HepG2 (cell line): ENCODE data around the gene CLIC4. TPM values are rescaled to one million over a fixed set of nuclear protein-coding genes. Genes with fewer than 3 reads are reported as not detected.

ENCODE experiments used
- MAFG ChIP-seq: sonication (generic); formaldehyde crosslinking; IDR thresholded peaks from 2 replicates; pipeline ENCODE4 v1.5.1; 2020; ENCODE audit warnings: mild to moderate bottlenecking, missing genetic modification reagents
- MYC ChIP-seq: sonication (generic); formaldehyde crosslinking; IDR thresholded peaks from 2 replicates; pipeline ENCODE4 v1.9.0; 2021; ENCODE audit warnings: missing genetic modification reagents, borderline replicate concordance
- TMF1 ChIP-seq: sonication (generic); formaldehyde crosslinking; IDR thresholded peaks from 2 replicates; pipeline ENCODE4 v1.8.1; 2022; ENCODE audit warnings: low read depth, missing genetic modification reagents
- polyA plus RNA-seq, 8 experiments: library from polyadenylated mRNA; depleted of rRNA in 3 of 8; stranded (reverse) in 7 of 8; unstranded in 1 of 8; fragments of >200 nt; fragmentation: Illumina TruSeq in 4 of 8; extraction: Trizol in 4 of 8; gene quantifications; 2 replicates each; pipeline versions ENCODE4 v1.2.1 to v1.2.3, GENCODE V29; 2011 to 2016; ENCODE audit warnings: low read depth in 4 of 8, missing spikeins in 1 of 8, mixed read lengths in 1 of 8; ENCODE audit not compliant: insufficient read depth in 1 of 8
- total RNA-seq, 5 experiments: library from RNA; depleted of rRNA; stranded (reverse); fragments of >200 nt; fragmentation: Illumina TruSeq; extraction: Trizol; gene quantifications; 2 replicates each; pipeline ENCODE4 v1.2.3, GENCODE V29; 2016; ENCODE audit warnings: low read depth in 1 of 5
- TF ChIP-seq, protein P1 (sequence below): sonication (generic); formaldehyde crosslinking; IDR thresholded peaks from 2 replicates; pipeline ENCODE4 v1.4.0; 2020; ENCODE audit warnings: missing genetic modification reagents, mild to moderate bottlenecking, borderline replicate concordance
- TF ChIP-seq, protein P2 (sequence below): sonication (generic); formaldehyde crosslinking; IDR thresholded peaks from 2 replicates; pipeline ENCODE4 v1.8.0; 2022; ENCODE audit warnings: mild to moderate bottlenecking, missing genetic modification reagents, borderline replicate concordance
- TF ChIP-seq, protein P3 (sequence below): sonication (generic); formaldehyde crosslinking; conservative IDR thresholded peaks from 2 replicates; pipeline ENCODE4 v1.4.0; 2020; ENCODE audit warnings: mild to moderate bottlenecking, missing genetic modification reagents, moderate library complexity
- TF ChIP-seq, protein P4 (sequence below): sonication (generic); formaldehyde crosslinking; IDR thresholded peaks from 2 replicates; pipeline ENCODE4 v1.9.0; 2021; ENCODE audit warnings: missing genetic modification reagents, borderline replicate concordance
- TF ChIP-seq, protein P5 (sequence below): sonication (generic); formaldehyde crosslinking; IDR thresholded peaks from 2 replicates; pipeline ENCODE4 v1.4.0; 2020; ENCODE audit warnings: mild to moderate bottlenecking, missing genetic modification reagents
- TF ChIP-seq, protein P6 (sequence below): sonication (generic); formaldehyde crosslinking; IDR thresholded peaks from 2 replicates; pipeline ENCODE4 v1.4.0; 2020; ENCODE audit warnings: missing genetic modification reagents
- TF ChIP-seq, protein P7 (sequence below): sonication (generic); formaldehyde crosslinking; IDR thresholded peaks from 2 replicates; pipeline ENCODE4 v1.4.0; 2020; ENCODE audit warnings: missing genetic modification reagents, borderline replicate concordance

Gene CLIC4
- total and polyA plus RNA-seq, 2 of the 13 experiments (the other 11 are each of a cell fraction or from before 2014, with no cell fraction given), result 23.3 to 77.4 TPM

DNA sequence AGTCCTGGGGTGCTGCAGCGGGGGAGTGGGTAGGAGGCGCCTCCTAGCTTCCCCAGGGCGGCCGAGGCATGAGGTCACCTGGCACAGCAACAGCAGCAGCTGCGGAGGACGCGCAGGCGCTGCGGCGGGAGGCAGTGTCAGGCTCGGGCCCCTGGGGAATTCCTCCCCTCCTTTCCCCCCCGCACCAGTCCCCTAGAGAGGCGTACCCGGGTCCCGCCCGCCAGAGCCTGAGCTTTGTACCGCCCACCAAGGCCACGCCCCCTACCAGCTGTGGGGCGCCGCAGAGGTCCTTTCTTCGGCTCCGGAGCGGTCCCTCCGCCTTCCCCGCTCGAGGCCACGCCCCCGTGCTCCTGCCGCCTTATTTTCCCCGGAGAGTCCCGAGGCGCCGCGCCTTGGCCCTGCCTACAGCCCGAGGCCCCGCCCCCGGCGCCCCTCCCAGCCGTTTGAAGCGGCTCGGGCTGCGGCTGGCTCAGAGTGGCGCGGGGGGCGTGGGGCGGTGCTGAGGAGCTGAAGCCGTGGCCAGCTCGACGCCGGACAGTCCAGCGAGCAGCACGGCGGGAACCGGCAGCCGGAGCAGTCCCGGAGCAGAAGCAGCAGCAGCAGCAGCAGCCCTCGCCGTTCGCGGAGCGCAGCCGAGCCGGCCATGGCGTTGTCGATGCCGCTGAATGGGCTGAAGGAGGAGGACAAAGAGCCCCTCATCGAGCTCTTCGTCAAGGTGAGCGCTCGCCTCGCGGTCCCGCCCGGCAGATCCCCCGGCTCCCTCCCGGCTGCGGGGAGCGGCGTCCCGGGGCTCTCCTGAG, at the start of gene CLIC4 (continued):
- TF ChIP-seq, protein P1, sequence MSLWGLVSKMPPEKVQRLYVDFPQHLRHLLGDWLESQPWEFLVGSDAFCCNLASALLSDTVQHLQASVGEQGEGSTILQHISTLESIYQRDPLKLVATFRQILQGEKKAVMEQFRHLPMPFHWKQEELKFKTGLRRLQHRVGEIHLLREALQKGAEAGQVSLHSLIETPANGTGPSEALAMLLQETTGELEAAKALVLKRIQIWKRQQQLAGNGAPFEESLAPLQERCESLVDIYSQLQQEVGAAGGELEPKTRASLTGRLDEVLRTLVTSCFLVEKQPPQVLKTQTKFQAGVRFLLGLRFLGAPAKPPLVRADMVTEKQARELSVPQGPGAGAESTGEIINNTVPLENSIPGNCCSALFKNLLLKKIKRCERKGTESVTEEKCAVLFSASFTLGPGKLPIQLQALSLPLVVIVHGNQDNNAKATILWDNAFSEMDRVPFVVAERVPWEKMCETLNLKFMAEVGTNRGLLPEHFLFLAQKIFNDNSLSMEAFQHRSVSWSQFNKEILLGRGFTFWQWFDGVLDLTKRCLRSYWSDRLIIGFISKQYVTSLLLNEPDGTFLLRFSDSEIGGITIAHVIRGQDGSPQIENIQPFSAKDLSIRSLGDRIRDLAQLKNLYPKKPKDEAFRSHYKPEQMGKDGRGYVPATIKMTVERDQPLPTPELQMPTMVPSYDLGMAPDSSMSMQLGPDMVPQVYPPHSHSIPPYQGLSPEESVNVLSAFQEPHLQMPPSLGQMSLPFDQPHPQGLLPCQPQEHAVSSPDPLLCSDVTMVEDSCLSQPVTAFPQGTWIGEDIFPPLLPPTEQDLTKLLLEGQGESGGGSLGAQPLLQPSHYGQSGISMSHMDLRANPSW, result peak; percentile 51; the same call in 1 of the 2 replicates
- TF ChIP-seq, protein P2, sequence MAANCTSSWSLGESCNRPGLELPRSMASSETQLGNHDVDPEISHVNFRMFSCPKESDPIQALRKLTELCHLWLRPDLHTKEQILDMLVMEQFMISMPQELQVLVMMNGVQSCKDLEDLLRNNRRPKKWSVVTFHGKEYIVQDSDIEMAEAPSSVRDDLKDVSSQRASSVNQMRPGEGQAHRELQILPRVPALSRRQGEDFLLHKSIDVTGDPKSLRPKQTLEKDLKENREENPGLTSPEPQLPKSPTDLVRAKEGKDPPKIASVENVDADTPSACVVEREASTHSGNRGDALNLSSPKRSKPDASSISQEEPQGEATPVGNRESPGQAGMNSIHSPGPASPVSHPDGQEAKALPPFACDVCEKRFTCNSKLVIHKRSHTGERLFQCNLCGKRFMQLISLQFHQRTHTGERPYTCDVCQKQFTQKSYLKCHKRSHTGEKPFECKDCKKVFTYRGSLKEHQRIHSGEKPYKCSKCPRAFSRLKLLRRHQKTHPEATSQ (CRISPR knock-in tag), result peak; percentile 21; the same call in 1 of the 2 replicates
- TF ChIP-seq, protein P3, sequence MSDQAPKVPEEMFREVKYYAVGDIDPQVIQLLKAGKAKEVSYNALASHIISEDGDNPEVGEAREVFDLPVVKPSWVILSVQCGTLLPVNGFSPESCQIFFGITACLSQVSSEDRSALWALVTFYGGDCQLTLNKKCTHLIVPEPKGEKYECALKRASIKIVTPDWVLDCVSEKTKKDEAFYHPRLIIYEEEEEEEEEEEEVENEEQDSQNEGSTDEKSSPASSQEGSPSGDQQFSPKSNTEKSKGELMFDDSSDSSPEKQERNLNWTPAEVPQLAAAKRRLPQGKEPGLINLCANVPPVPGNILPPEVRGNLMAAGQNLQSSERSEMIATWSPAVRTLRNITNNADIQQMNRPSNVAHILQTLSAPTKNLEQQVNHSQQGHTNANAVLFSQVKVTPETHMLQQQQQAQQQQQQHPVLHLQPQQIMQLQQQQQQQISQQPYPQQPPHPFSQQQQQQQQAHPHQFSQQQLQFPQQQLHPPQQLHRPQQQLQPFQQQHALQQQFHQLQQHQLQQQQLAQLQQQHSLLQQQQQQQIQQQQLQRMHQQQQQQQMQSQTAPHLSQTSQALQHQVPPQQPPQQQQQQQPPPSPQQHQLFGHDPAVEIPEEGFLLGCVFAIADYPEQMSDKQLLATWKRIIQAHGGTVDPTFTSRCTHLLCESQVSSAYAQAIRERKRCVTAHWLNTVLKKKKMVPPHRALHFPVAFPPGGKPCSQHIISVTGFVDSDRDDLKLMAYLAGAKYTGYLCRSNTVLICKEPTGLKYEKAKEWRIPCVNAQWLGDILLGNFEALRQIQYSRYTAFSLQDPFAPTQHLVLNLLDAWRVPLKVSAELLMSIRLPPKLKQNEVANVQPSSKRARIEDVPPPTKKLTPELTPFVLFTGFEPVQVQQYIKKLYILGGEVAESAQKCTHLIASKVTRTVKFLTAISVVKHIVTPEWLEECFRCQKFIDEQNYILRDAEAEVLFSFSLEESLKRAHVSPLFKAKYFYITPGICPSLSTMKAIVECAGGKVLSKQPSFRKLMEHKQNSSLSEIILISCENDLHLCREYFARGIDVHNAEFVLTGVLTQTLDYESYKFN (CRISPR knock-in tag), result peak; percentile 87
- no peak for TF ChIP-seq TMF1 (CRISPR knock-in tag)
- TF ChIP-seq, protein P4, sequence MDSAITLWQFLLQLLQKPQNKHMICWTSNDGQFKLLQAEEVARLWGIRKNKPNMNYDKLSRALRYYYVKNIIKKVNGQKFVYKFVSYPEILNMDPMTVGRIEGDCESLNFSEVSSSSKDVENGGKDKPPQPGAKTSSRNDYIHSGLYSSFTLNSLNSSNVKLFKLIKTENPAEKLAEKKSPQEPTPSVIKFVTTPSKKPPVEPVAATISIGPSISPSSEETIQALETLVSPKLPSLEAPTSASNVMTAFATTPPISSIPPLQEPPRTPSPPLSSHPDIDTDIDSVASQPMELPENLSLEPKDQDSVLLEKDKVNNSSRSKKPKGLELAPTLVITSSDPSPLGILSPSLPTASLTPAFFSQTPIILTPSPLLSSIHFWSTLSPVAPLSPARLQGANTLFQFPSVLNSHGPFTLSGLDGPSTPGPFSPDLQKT, result no peak
- TF ChIP-seq, protein P5, sequence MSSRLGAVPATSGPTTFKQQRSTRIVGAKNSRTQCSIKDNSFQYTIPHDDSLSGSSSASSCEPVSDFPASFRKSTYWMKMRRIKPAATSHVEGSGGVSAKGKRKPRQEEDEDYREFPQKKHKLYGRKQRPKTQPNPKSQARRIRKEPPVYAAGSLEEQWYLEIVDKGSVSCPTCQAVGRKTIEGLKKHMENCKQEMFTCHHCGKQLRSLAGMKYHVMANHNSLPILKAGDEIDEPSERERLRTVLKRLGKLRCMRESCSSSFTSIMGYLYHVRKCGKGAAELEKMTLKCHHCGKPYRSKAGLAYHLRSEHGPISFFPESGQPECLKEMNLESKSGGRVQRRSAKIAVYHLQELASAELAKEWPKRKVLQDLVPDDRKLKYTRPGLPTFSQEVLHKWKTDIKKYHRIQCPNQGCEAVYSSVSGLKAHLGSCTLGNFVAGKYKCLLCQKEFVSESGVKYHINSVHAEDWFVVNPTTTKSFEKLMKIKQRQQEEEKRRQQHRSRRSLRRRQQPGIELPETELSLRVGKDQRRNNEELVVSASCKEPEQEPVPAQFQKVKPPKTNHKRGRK (CRISPR knock-in tag), result no peak
- no peak for TF ChIP-seq MAFG (CRISPR knock-in tag)
- TF ChIP-seq, protein P6, sequence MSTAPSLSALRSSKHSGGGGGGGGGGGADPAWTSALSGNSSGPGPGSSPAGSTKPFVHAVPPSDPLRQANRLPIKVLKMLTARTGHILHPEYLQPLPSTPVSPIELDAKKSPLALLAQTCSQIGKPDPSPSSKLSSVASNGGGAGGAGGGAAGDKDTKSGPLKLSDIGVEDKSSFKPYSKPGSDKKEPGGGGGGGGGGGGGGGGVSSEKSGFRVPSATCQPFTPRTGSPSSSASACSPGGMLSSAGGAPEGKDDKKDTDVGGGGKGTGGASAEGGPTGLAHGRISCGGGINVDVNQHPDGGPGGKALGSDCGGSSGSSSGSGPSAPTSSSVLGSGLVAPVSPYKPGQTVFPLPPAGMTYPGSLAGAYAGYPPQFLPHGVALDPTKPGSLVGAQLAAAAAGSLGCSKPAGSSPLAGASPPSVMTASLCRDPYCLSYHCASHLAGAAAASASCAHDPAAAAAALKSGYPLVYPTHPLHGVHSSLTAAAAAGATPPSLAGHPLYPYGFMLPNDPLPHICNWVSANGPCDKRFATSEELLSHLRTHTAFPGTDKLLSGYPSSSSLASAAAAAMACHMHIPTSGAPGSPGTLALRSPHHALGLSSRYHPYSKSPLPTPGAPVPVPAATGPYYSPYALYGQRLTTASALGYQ (CRISPR knock-in tag), result no peak; the same call in 1 of the 2 replicates
- TF ChIP-seq, protein P7, sequence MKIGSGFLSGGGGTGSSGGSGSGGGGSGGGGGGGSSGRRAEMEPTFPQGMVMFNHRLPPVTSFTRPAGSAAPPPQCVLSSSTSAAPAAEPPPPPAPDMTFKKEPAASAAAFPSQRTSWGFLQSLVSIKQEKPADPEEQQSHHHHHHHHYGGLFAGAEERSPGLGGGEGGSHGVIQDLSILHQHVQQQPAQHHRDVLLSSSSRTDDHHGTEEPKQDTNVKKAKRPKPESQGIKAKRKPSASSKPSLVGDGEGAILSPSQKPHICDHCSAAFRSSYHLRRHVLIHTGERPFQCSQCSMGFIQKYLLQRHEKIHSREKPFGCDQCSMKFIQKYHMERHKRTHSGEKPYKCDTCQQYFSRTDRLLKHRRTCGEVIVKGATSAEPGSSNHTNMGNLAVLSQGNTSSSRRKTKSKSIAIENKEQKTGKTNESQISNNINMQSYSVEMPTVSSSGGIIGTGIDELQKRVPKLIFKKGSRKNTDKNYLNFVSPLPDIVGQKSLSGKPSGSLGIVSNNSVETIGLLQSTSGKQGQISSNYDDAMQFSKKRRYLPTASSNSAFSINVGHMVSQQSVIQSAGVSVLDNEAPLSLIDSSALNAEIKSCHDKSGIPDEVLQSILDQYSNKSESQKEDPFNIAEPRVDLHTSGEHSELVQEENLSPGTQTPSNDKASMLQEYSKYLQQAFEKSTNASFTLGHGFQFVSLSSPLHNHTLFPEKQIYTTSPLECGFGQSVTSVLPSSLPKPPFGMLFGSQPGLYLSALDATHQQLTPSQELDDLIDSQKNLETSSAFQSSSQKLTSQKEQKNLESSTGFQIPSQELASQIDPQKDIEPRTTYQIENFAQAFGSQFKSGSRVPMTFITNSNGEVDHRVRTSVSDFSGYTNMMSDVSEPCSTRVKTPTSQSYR (CRISPR knock-in tag), result peak; percentile 25; the same call in 1 of the 2 replicates
- no peak; the same call in 1 of the 2 replicates for TF ChIP-seq MYC (CRISPR knock-in tag)
